CD14-positive monocyte (primary cell): ENCODE results near the gene TBC1D22A. TPM values are rescaled to one million over a fixed set of nuclear protein-coding genes. Genes with fewer than 3 reads are reported as not detected.

Experiments used
- DNase-seq, 3 donors: peaks; one replicate each; pipeline ENCODE4 v3.0.0-alpha.2; 2011 to 2022
- H2AFZ ChIP-seq: 2 replicates; pipeline ENCODE4 v1.6.0; 2012; ENCODE audit warnings: mild to moderate bottlenecking, low read depth, low read length, inconsistent platforms; ENCODE audit not compliant: insufficient read depth, poor library complexity, severe bottlenecking
- H3K27ac ChIP-seq, 2 donors: 1 replicate in 1 of 2; 2 replicates in 1 of 2; pipeline ENCODE4 v1.5.1; 2012 to 2013; ENCODE audit warnings: low read length in 2 of 2, control low read depth in 1 of 2, inconsistent platforms in 1 of 2, low read depth in 1 of 2, mild to moderate bottlenecking in 1 of 2
- H3K27me3 ChIP-seq, 2 donors: one replicate each; pipeline versions ENCODE4 v1.6.0 to v1.6.1; 2011 to 2013; ENCODE audit warnings: low read length in 2 of 2; ENCODE audit not compliant: control insufficient read depth in 2 of 2, insufficient read depth in 2 of 2
- H3K36me3 ChIP-seq, 2 donors: replicated peaks in 1 of 2; 1 replicate in 1 of 2; 2 replicates in 1 of 2; pipeline versions ENCODE4 v1.5.1 to v1.6.1; 2012 to 2013; ENCODE audit warnings: low read length in 2 of 2, control low read depth in 1 of 2, inconsistent platforms in 1 of 2, mild to moderate bottlenecking in 1 of 2; ENCODE audit not compliant: insufficient read depth in 2 of 2, control insufficient read depth in 1 of 2
- H3K4me1 ChIP-seq, 2 donors: 1 replicate in 1 of 2; 2 replicates in 1 of 2; pipeline versions ENCODE4 v1.5.1 to v1.6.1; 2012 to 2013; ENCODE audit warnings: low read length in 2 of 2, control low read depth in 1 of 2, inconsistent platforms in 1 of 2, mild to moderate bottlenecking in 1 of 2, moderate library complexity in 1 of 2; ENCODE audit not compliant: insufficient read depth in 2 of 2, control insufficient read depth in 1 of 2
- H3K4me2 ChIP-seq: replicated peaks from 2 replicates; pipeline ENCODE3; 2012; ENCODE audit warnings: low read length, moderate library complexity, mild to moderate bottlenecking; ENCODE audit not compliant: poor library complexity, severe bottlenecking; ENCODE audit errors: extremely low read depth
- H3K4me3 ChIP-seq, 3 experiments: fragments of 200-600 bp in 1 of 3; sonication (generic) in 1 of 3; replicated peaks in 1 of 3; 1 replicate in 2 of 3; 2 replicates in 1 of 3; pipeline ENCODE4 v1.5.1; 2011 to 2013; ENCODE audit warnings: low read length in 3 of 3, mild to moderate bottlenecking in 3 of 3, control low read depth in 2 of 3, low read depth in 2 of 3, inconsistent platforms in 1 of 3, moderate library complexity in 1 of 3
- H3K79me2 ChIP-seq: 2 replicates; pipeline ENCODE4 v1.6.0; 2012; ENCODE audit warnings: mild to moderate bottlenecking, control low read depth, inconsistent platforms, low read length, moderate library complexity; ENCODE audit not compliant: insufficient read depth
- H3K9ac ChIP-seq: 2 replicates; pipeline ENCODE4 v1.6.0; 2017; ENCODE audit warnings: low read length, mild to moderate bottlenecking; ENCODE audit not compliant: insufficient read depth, poor library complexity, severe bottlenecking
- H3K9me3 ChIP-seq, 2 donors: replicated peaks in 1 of 2; 1 replicate in 1 of 2; 2 replicates in 1 of 2; pipeline versions ENCODE4 v1.5.1 to v1.6.1; 2012 to 2013; ENCODE audit warnings: low read length in 2 of 2, control low read depth in 1 of 2; ENCODE audit not compliant: control insufficient read depth in 1 of 2, insufficient read depth in 1 of 2
- H4K20me1 ChIP-seq: 2 replicates; pipeline ENCODE4 v1.6.0; 2012; ENCODE audit warnings: mild to moderate bottlenecking, low read length, control low read depth, moderate library complexity; ENCODE audit not compliant: insufficient read depth
- H3K27ac Mint-ChIP-seq, 7 donors: one replicate each; pipeline ENCODE4 v1.8.0; 2020; ENCODE audit warnings: mild to moderate bottlenecking in 7 of 7, mixed read lengths in 7 of 7, moderate library complexity in 6 of 7, inconsistent platforms in 2 of 7
- H3K27me3 Mint-ChIP-seq, 3 donors: one replicate each; pipeline ENCODE4 v1.8.0; 2021 to 2022; ENCODE audit warnings: low read depth in 3 of 3, mild to moderate bottlenecking in 3 of 3, mixed read lengths in 3 of 3, moderate library complexity in 3 of 3, inconsistent platforms in 1 of 3
- H3K36me3 Mint-ChIP-seq, 2 donors: one replicate each; pipeline ENCODE4 v1.8.0; 2020; ENCODE audit warnings: mixed read lengths in 2 of 2, inconsistent platforms in 1 of 2, mild to moderate bottlenecking in 1 of 2
- H3K4me1 Mint-ChIP-seq: one replicate; pipeline ENCODE4 v1.8.0; 2020; ENCODE audit warnings: mild to moderate bottlenecking, mixed read lengths
- H3K4me3 Mint-ChIP-seq, 2 donors: one replicate each; pipeline ENCODE4 v1.8.0; 2020; ENCODE audit warnings: mild to moderate bottlenecking in 2 of 2, mixed read lengths in 2 of 2, moderate library complexity in 1 of 2
- H3K9me3 Mint-ChIP-seq, 7 donors: one replicate each; pipeline ENCODE4 v1.8.0; 2020 to 2022; ENCODE audit warnings: mixed read lengths in 7 of 7, mild to moderate bottlenecking in 6 of 7, moderate library complexity in 6 of 7, inconsistent platforms in 2 of 7
- WGBS: methylation state at CpG from one replicate; pipeline ENCODE4 v1.1.5; 2013; ENCODE audit warnings: missing lambda C conversion rate; ENCODE audit not compliant: insufficient coverage; 5-methylcytosine and 5-hydroxymethylcytosine counted together
- intact Hi-C, 2 donors: fragments of 100-400 bp; cut with micrococcal nuclease; formaldehyde crosslinking; loops; one replicate each; pipeline versions ENCODE4 v1.15.0 to v1.15.1; 2023
- polyA plus RNA-seq, 3 donors: library from polyadenylated mRNA; depleted of rRNA in 1 of 3; unstranded in 2 of 3; stranded (reverse) in 1 of 3; fragments of 300-500 nt in 2 of 3; fragments of >200 nt in 1 of 3; fragmentation: Illumina TruSeq in 2 of 3; gene quantifications; 1 replicate in 2 of 3; 2 replicates in 1 of 3; pipeline ENCODE4 v1.2.3, GENCODE V29; 2012 to 2021
- TF ChIP-seq, protein P1 (sequence below): fragments of 200-600 bp; IDR thresholded peaks from one replicate; pipeline ENCODE4 v1.8.0; 2022; ENCODE audit warnings: antibody characterized with exemption, mild to moderate bottlenecking

The TBC1D22A gene
- polyA plus RNA-seq, 3 donors, result 25.9 to 36.2 (median 29.5) TPM

DNA sequence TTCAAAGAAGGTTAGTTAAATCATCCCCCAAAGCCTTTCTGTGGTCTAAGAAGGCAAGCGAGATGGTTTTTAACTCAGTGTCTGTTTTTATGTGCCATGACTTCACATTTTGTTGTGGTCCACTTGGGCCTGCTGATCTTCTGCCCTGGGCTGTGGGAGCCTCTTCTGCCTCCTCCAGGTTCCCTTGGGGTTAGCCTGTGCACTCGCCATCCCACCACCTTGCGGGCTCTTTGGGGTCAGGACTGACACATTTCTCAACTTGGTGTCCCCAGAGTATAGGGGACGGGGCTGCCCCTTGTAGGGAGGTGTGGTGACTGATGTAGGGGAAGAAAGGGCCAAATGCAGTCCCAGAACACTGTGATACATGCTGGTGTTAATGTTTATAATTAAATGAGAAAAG is 207.0 kb downstream of the TBC1D22A start:
- peaks cover 21 to 41% of the 10 kb centered on the region in 2 donors for H3K36me3 Mint-ChIP-seq
- Histone ChIP-seq H3K4me1 (peaks cover 0 to 4% of the 10 kb centered on the region in 2 donors), H3K27ac (no peak overlapping the region), H3K4me2 (no peak overlapping the region), H3K9me3 (no peaks in the 10 kb centered on the region), H3K9ac (no peak overlapping the region), H3K36me3 (peaks cover 12 to 25% of the 10 kb centered on the region in 2 donors), H3K4me3 (no peak overlapping the region), H2AFZ (no peak overlapping the region), H4K20me1 (peaks cover 95% of the 10 kb centered on the region), H3K27me3 (no peaks in the 10 kb centered on the region), H3K79me2 (no peaks in the 10 kb centered on the region)
- peaks cover 0 to 2% (median 0%) of the 10 kb centered on the region in 3 donors for H3K27me3 Mint-ChIP-seq
- TF ChIP-seq, protein P1, sequence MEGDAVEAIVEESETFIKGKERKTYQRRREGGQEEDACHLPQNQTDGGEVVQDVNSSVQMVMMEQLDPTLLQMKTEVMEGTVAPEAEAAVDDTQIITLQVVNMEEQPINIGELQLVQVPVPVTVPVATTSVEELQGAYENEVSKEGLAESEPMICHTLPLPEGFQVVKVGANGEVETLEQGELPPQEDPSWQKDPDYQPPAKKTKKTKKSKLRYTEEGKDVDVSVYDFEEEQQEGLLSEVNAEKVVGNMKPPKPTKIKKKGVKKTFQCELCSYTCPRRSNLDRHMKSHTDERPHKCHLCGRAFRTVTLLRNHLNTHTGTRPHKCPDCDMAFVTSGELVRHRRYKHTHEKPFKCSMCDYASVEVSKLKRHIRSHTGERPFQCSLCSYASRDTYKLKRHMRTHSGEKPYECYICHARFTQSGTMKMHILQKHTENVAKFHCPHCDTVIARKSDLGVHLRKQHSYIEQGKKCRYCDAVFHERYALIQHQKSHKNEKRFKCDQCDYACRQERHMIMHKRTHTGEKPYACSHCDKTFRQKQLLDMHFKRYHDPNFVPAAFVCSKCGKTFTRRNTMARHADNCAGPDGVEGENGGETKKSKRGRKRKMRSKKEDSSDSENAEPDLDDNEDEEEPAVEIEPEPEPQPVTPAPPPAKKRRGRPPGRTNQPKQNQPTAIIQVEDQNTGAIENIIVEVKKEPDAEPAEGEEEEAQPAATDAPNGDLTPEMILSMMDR, result no peak
- peaks cover 13% of the 10 kb centered on the region for H3K4me1 Mint-ChIP-seq
- H3K4me3 Mint-ChIP-seq, result no peak overlapping the region
- intact Hi-C loops, result no loop called here
- 90% methylated on average over 4 of the region's 4 CpGs for WGBS
- no peaks in the 10 kb centered on the region for H3K9me3 Mint-ChIP-seq
- peak overlapping the region in 2 of 7 donors; percentile 56 to 60 for H3K27ac Mint-ChIP-seq
- DNase-seq, result no peak

DNA sequence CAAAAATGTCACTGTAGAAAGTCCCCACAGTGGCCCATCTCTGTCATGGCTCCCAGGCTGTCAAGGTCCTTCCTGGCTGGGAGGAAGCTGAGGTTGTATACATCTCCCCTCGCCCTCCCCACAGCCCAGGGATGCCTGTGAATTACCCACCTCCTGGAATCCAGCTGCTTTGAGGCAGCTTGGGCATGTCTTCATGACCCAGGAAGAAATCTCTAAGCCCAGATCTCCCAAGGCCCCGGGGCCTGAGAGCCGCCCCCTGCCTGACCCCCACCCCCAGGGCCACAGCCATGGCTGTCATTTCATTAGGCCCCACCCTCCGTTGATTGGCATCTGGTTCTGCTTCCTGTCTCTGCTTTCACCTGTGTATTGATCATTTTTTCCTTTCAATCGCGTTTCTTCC is 207.5 kb downstream of the TBC1D22A start:
- no peaks in the 10 kb centered on the region for H3K9me3 ChIP-seq
- no peak for DNase-seq
- WGBS, result 82% methylated on average over 6 of the region's 6 CpGs
- H3K27me3 ChIP-seq, result no peaks in the 10 kb centered on the region
- peaks cover 13% of the 10 kb centered on the region for H3K4me1 Mint-ChIP-seq
- peaks cover 25 to 46% of the 10 kb centered on the region in 2 donors for H3K36me3 Mint-ChIP-seq
- H3K4me3 ChIP-seq, result no peak overlapping the region
- TF ChIP-seq, protein P1, result no peak
- H3K79me2 ChIP-seq, result no peaks in the 10 kb centered on the region
- no peak overlapping the region for H2AFZ ChIP-seq
- no peak overlapping the region for H3K9ac ChIP-seq
- intact Hi-C loops, result no loop called here
- H3K27me3 Mint-ChIP-seq, result peaks cover 0 to 2% (median 0%) of the 10 kb centered on the region in 3 donors
- peaks cover 0 to 2% (median 0%) of the 10 kb centered on the region in 7 donors for H3K9me3 Mint-ChIP-seq
- no peak overlapping the region for H3K27ac ChIP-seq
- H3K27ac Mint-ChIP-seq, result no peak overlapping the region
- H3K4me2 ChIP-seq, result no peak overlapping the region
- H3K4me3 Mint-ChIP-seq, result no peak overlapping the region
- peaks cover 0 to 4% of the 10 kb centered on the region in 2 donors for H3K4me1 ChIP-seq
- H4K20me1 ChIP-seq, result peaks cover 90% of the 10 kb centered on the region
- peaks cover 17 to 29% of the 10 kb centered on the region in 2 donors for H3K36me3 ChIP-seq
